ENCODE measurements around the gene KNL1.

DNA sequence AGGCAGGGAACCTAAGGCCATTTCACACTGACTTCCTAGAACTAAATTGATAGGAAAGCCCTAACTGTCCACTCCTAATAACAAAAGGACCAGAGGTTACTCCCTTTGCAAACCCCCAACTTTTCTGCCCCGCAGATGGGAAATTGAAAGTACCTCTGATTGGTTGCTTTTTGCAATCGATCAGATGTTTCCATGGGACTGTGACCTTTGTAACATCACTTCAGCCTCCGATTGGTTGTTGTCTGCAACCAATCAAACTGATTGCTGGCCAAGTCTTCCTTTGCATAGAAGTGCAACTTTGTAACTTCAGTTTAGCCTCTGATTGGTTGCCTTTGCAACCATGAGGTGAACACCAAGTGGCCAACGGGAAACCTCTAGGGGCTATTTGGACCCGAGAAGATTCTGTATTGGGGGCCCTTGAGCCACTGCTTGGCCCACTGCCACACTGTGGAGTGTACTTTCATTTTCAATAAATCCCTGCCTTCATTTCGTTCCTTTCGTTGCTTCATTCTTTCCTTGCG, 11.3 kb upstream of the KNL1 start:
- TF ChIP-seq CTCF (tag by site-specific recombination; IDR thresholded peaks at IDR 0.05) (no peak), MYNN (tag by site-specific recombination; IDR thresholded peaks at IDR 0.05; ENCODE audit: borderline replicate concordance) (no peak), ZNF239 (tag by site-specific recombination; IDR thresholded peaks at IDR 0.05) (no peak), ZNF10 (tag by site-specific recombination; IDR thresholded peaks at IDR 0.05) (no peak), WT1 (tag by site-specific recombination; IDR thresholded peaks at IDR 0.05) (no peak), ZNF670 (tag by site-specific recombination; IDR thresholded peaks at IDR 0.05; ENCODE audit: low read depth) (no peak), ZBTB7A (tag by site-specific recombination; IDR thresholded peaks at IDR 0.05; ENCODE audit: low read depth) (no peak), ZNF24 (tag by site-specific recombination; IDR thresholded peaks at IDR 0.05) (no peak), ZNF558 (tag by site-specific recombination; IDR thresholded peaks at IDR 0.05) (no peak), ZNF274 (IDR thresholded peaks at IDR 0.05; ENCODE audit: low read length) (no peak), ZNF274 (tag by site-specific recombination; IDR thresholded peaks at IDR 0.05; ENCODE audit: borderline replicate concordance) (no peak)
- TF ChIP-seq, protein P1, sequence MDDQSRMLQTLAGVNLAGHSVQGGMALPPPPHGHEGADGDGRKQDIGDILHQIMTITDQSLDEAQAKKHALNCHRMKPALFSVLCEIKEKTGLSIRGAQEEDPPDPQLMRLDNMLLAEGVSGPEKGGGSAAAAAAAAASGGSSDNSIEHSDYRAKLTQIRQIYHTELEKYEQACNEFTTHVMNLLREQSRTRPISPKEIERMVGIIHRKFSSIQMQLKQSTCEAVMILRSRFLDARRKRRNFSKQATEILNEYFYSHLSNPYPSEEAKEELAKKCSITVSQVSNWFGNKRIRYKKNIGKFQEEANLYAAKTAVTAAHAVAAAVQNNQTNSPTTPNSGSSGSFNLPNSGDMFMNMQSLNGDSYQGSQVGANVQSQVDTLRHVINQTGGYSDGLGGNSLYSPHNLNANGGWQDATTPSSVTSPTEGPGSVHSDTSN (CRISPR knock-in tag; IDR thresholded peaks at IDR 0.05), result no peak

Measured in HEK293 (cell line).